ENCODE results near the gene LEKR1. TPM values are rescaled to one million over a fixed set of nuclear protein-coding genes. Genes with fewer than 3 reads are reported as not detected.

Gene LEKR1
- total and polyA plus RNA-seq, 2 donors (not counting 1 experiment from before 2014, with no cell fraction given), result 0.94 to 4.7 TPM

DNA sequence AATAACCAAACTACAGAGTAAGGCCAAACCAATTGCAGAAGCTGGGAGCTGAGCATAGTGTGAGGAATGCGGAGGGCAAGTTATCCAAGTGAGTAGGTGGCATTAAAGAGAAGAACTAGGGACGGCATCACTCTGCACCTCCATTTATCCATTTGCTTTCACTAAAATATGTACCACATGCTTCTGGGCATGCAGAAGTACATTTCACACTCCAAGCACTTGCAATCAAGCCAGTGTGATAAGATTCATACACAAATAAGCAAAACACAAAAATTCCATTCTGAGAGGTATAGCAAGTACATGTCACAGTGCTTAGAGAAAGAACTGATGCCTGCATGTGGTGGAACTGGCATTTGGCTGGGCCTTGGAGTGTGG, 252.6 kb downstream of the LEKR1 start:
- H3K9me3 Mint-ChIP-seq (ENCODE audit: insufficient read depth), result no peaks in the 10 kb centered on the region
- H3K9ac ChIP-seq (ENCODE audit: low read length), result no peak overlapping the region
- H4K20me1 ChIP-seq (ENCODE audit: control insufficient read depth, insufficient read depth, low read length, poor library complexity, severe bottlenecking), result no peaks in the 10 kb centered on the region
- intact Hi-C loops (cut with micrococcal nuclease), result no loop called here
- H3K79me2 ChIP-seq (ENCODE audit: control insufficient read depth, insufficient read depth, low read length), result no peaks in the 10 kb centered on the region
- H3K9me3 ChIP-seq (ENCODE audit: control extremely low read depth in 1 of 3, control insufficient read depth in 2 of 3, insufficient read depth in 1 of 3, low read length in 2 of 3), result no peaks in the 10 kb centered on the region
- ChIA-PET CTCF (interaction anchor here (4.9 kb wide), 1 partner anchor 58 kb away, joined by 40 read pairs; no protein-coding TSS in a partner anchor), POLR2A (interaction anchor here (0.6 kb wide), 1 partner anchor 104 kb away, joined by 4 read pairs; no protein-coding TSS in a partner anchor)
- H2AFZ ChIP-seq (ENCODE audit: insufficient read depth, low read depth, low read length, poor library complexity, severe bottlenecking), result no peak overlapping the region
- peaks cover 9 to 11% of the 10 kb centered on the region in 2 donors for H3K4me1 ChIP-seq (ENCODE audit: control insufficient read depth in 2 of 2, insufficient read depth in 2 of 2, low read length in 2 of 2)
- no peak overlapping the region for H3K4me3 ChIP-seq (ENCODE audit: control extremely low read depth in 1 of 5, extremely low read depth in 1 of 5, insufficient read depth in 1 of 5, low read depth in 2 of 5, low read length in 4 of 5)
- TF ChIP-seq, protein P1, sequence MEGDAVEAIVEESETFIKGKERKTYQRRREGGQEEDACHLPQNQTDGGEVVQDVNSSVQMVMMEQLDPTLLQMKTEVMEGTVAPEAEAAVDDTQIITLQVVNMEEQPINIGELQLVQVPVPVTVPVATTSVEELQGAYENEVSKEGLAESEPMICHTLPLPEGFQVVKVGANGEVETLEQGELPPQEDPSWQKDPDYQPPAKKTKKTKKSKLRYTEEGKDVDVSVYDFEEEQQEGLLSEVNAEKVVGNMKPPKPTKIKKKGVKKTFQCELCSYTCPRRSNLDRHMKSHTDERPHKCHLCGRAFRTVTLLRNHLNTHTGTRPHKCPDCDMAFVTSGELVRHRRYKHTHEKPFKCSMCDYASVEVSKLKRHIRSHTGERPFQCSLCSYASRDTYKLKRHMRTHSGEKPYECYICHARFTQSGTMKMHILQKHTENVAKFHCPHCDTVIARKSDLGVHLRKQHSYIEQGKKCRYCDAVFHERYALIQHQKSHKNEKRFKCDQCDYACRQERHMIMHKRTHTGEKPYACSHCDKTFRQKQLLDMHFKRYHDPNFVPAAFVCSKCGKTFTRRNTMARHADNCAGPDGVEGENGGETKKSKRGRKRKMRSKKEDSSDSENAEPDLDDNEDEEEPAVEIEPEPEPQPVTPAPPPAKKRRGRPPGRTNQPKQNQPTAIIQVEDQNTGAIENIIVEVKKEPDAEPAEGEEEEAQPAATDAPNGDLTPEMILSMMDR (IDR thresholded peaks at IDR 0.05), result no peak
- no peak for TF ChIP-seq EZH2 (IDR thresholded peaks at IDR 0.05; ENCODE audit: borderline replicate concordance, insufficient read depth, low read depth, low read length, poor library complexity, severe bottlenecking)
- DNase-seq, result no peak
- no CpG with 5 or more reads among the region's 2 CpGs for WGBS (ENCODE audit: insufficient coverage)
- H3K4me3 Mint-ChIP-seq, result no peak overlapping the region
- H3K27me3 ChIP-seq (replicated peaks in 1 of 4; ENCODE audit: control extremely low read depth in 1 of 4, control insufficient read depth in 3 of 4, insufficient read depth in 4 of 4, low read length in 3 of 4), result peaks cover 0 to 4% (median 0%) of the 10 kb centered on the region in 4 experiments
- H3K27ac ChIP-seq (ENCODE audit: low read length in 2 of 2), result no peak overlapping the region
- no peak overlapping the region for H3K27ac Mint-ChIP-seq
- ATAC-seq (ENCODE audit: low read depth), result no peak
- H3K4me2 ChIP-seq (replicated peaks; ENCODE audit: low read depth, low read length, poor library complexity, severe bottlenecking), result no peak overlapping the region
- H3K27me3 Mint-ChIP-seq, result peaks cover under 1% of the 10 kb centered on the region
- H3K36me3 ChIP-seq (replicated peaks in 1 of 2; ENCODE audit: control extremely low read depth in 1 of 2, control insufficient read depth in 1 of 2, extremely low read depth in 1 of 2, insufficient read depth in 2 of 2, low read length in 1 of 2), result no peaks in the 10 kb centered on the region
- H3K4me1 Mint-ChIP-seq, result peaks cover 11% of the 10 kb centered on the region

DNA sequence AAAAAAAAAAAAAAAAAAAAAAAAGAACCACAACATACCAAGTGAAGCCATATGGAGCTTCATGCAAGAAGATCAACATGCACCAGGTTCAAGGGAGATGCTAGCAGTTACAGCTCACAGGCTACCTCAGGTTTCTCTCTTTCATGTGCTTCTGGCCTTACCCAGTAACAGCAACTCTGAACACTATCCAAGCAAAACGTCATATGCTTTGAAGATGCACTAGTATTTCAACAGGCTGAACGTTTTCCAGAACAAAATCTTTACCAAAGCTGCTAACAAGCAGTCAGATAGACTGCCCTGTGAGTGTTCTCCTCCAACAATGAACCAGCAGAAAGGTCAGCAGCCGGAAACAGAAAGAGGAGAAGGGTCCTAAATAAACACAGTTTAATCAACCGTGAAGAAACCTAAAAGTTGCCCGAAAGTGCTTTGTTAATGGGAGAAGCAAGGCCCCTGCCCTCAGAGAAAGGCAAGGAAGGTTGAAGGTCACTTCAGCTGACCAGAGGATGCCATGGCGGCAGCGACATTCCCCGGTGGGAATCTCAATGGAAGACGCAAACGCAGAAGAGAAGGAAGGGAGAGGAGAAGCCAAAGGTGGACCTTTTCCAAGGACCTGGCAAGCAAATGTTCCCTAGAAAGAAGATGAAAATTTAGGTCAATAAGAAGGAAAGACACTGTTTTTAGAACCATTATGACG, 253.7 kb downstream of the LEKR1 start:
- Histone ChIP-seq H3K27me3 (replicated peaks in 1 of 4; ENCODE audit: control extremely low read depth in 1 of 4, control insufficient read depth in 3 of 4, insufficient read depth in 4 of 4, low read length in 3 of 4) (peaks cover 0 to 4% (median 0%) of the 10 kb centered on the region in 4 experiments), H3K9me3 (ENCODE audit: control extremely low read depth in 1 of 3, control insufficient read depth in 2 of 3, insufficient read depth in 1 of 3, low read length in 2 of 3) (no peaks in the 10 kb centered on the region), H2AFZ (ENCODE audit: insufficient read depth, low read depth, low read length, poor library complexity, severe bottlenecking) (no peak overlapping the region), H4K20me1 (ENCODE audit: control insufficient read depth, insufficient read depth, low read length, poor library complexity, severe bottlenecking) (no peaks in the 10 kb centered on the region), H3K4me3 (ENCODE audit: control extremely low read depth in 1 of 5, extremely low read depth in 1 of 5, insufficient read depth in 1 of 5, low read depth in 2 of 5, low read length in 4 of 5) (no peak overlapping the region), H3K36me3 (replicated peaks in 1 of 2; ENCODE audit: control extremely low read depth in 1 of 2, control insufficient read depth in 1 of 2, extremely low read depth in 1 of 2, insufficient read depth in 2 of 2, low read length in 1 of 2) (no peaks in the 10 kb centered on the region), H3K4me2 (replicated peaks; ENCODE audit: low read depth, low read length, poor library complexity, severe bottlenecking) (no peak overlapping the region), H3K4me1 (ENCODE audit: control insufficient read depth in 2 of 2, insufficient read depth in 2 of 2, low read length in 2 of 2) (peaks cover 9 to 11% of the 10 kb centered on the region in 2 donors), H3K9ac (ENCODE audit: low read length) (no peak overlapping the region), H3K27ac (ENCODE audit: low read length in 2 of 2) (no peak overlapping the region), H3K79me2 (ENCODE audit: control insufficient read depth, insufficient read depth, low read length) (no peaks in the 10 kb centered on the region)
- Mint-ChIP-seq H3K4me3 (no peak overlapping the region), H3K4me1 (peaks cover 11% of the 10 kb centered on the region), H3K27ac (no peak overlapping the region), H3K27me3 (peaks cover 8% of the 10 kb centered on the region), H3K9me3 (ENCODE audit: insufficient read depth) (no peaks in the 10 kb centered on the region)
- CTCF ChIA-PET, result interaction anchor here (0.8 to 4.9 kb wide), 14 partner anchors 10 to 929 kb away, joined by 3 to 63 read pairs (median 6); partner anchors contain the start of genes LEKR1, SSR3 and TIPARP
- intact Hi-C loops (cut with micrococcal nuclease), result loop anchor here (2.0 kb wide), 4 partner anchors 57 to 525 kb away; partner anchors contain the start of gene SSR3
- TF ChIP-seq, protein P1 (IDR thresholded peaks at IDR 0.05), result no peak
- no peak for TF ChIP-seq EZH2 (IDR thresholded peaks at IDR 0.05; ENCODE audit: borderline replicate concordance, insufficient read depth, low read depth, low read length, poor library complexity, severe bottlenecking)
- ATAC-seq (ENCODE audit: low read depth) (no peak), DNase-seq (no peak)
- WGBS (ENCODE audit: insufficient coverage), result 96% methylated on average over 8 of the region's 11 CpGs
- POLR2A ChIA-PET, result interaction anchor here (0.6 to 1.1 kb wide), 3 partner anchors 105 to 318 kb away, joined by 3 to 4 read pairs (median 4); no protein-coding TSS in a partner anchor
